WTC11 (cell line): ENCODE measurements around the gene FBXO3. TPM values are rescaled to one million over a fixed set of nuclear protein-coding genes. Genes with fewer than 3 reads are reported as not detected.

Experiments
- ATAC-seq: fragments of 200-7000 bp; cut with Tn5 transposase; 2 replicates; pipeline ENCODE4 v1.10.0; 2021; ENCODE audit warnings: mild to moderate bottlenecking, moderate library complexity
- CTCF ChIA-PET: fragments of 300-600 bp; sonication (Branson Sonifier 250); formaldehyde crosslinking; loops from one replicate; lab custom pipeline; 2021; ENCODE audit warnings: antibody characterized with exemption; lab: Charles Lee
- POLR2A ChIA-PET: fragments of 350-600 bp; sonication (Branson Sonifier 250); formaldehyde crosslinking; loops from one replicate; lab custom pipeline; 2021; ENCODE audit warnings: antibody characterized with exemption; lab: Charles Lee
- DNase-seq: peaks from one replicate; pipeline ENCODE4 v3.0.0; 2021; ENCODE audit warnings: low spot score
- H3K27ac Mint-ChIP-seq: 2 replicates; pipeline ENCODE4 v1.8.0; 2021; ENCODE audit warnings: mixed read lengths
- H3K27me3 Mint-ChIP-seq: 2 replicates; pipeline ENCODE4 v1.8.0; 2021; ENCODE audit warnings: low read depth, mild to moderate bottlenecking, moderate library complexity, mixed read lengths
- H3K36me3 Mint-ChIP-seq: 2 replicates; pipeline ENCODE4 v1.8.0; 2021; ENCODE audit warnings: mixed read lengths
- H3K4me1 Mint-ChIP-seq: 2 replicates; pipeline ENCODE4 v1.8.0; 2022; ENCODE audit warnings: mixed read lengths
- H3K4me3 Mint-ChIP-seq: 2 replicates; pipeline ENCODE4 v1.8.0; 2021; ENCODE audit warnings: mild to moderate bottlenecking, moderate library complexity, mixed read lengths
- H3K9me3 Mint-ChIP-seq: 2 replicates; pipeline ENCODE4 v1.8.0; 2021; ENCODE audit warnings: mixed read lengths
- ESRRA ChIP-seq: sonication (generic); formaldehyde crosslinking; IDR thresholded peaks from 2 replicates; pipeline ENCODE4 v1.8.1; 2022; ENCODE audit warnings: mild to moderate bottlenecking, missing genetic modification reagents, borderline replicate concordance
- GRHL2 ChIP-seq: fragments of 250-450 bp; sonication (Bioruptor Pico); IDR thresholded peaks from 2 replicates; pipeline ENCODE4 v1.8.0; 2022; ENCODE audit warnings: mild to moderate bottlenecking, moderate library complexity; ENCODE audit not compliant: insufficient replicate concordance, severe bottlenecking
- IRF2 ChIP-seq: sonication (generic); formaldehyde crosslinking; IDR thresholded peaks from 2 replicates; pipeline ENCODE4 v1.8.0; 2022; ENCODE audit warnings: low read depth, missing genetic modification reagents, borderline replicate concordance
- NR2C2 ChIP-seq: sonication (generic); formaldehyde crosslinking; IDR thresholded peaks from 2 replicates; pipeline ENCODE4 v1.8.0; 2022; ENCODE audit warnings: mild to moderate bottlenecking, missing genetic modification reagents
- RORB ChIP-seq: fragments of 250-450 bp; sonication (Bioruptor Pico); IDR thresholded peaks from 2 replicates; pipeline ENCODE4 v1.9.0; 2021; ENCODE audit warnings: mild to moderate bottlenecking
- SMAD4 ChIP-seq: sonication (generic); formaldehyde crosslinking; IDR thresholded peaks from 2 replicates; pipeline ENCODE4 v1.8.0; 2022; ENCODE audit warnings: mild to moderate bottlenecking, missing genetic modification reagents
- TCF7 ChIP-seq: sonication (generic); formaldehyde crosslinking; IDR thresholded peaks from 2 replicates; pipeline ENCODE4 v1.8.0; 2022; ENCODE audit warnings: mild to moderate bottlenecking, low read depth, missing genetic modification reagents, moderate library complexity
- ZBTB21 ChIP-seq: sonication (generic); formaldehyde crosslinking; IDR thresholded peaks from 2 replicates; pipeline ENCODE4 v1.8.1; 2023; ENCODE audit warnings: mild to moderate bottlenecking, missing genetic modification reagents, borderline replicate concordance
- ZNF317 ChIP-seq: sonication (generic); formaldehyde crosslinking; IDR thresholded peaks from 2 replicates; pipeline ENCODE4 v1.8.1; 2023; ENCODE audit warnings: low read depth, mild to moderate bottlenecking, moderate library complexity, missing genetic modification reagents, borderline replicate concordance
- total RNA-seq: library from RNA; stranded (reverse); gene quantifications from 3 replicates; pipeline ENCODE4 v1.2.3, GENCODE V29; 2021
- TF ChIP-seq, protein P1 (sequence below): sonication (generic); formaldehyde crosslinking; IDR thresholded peaks from 2 replicates; pipeline ENCODE4 v1.8.0; 2023; ENCODE audit warnings: missing genetic modification reagents, mild to moderate bottlenecking, borderline replicate concordance
- TF ChIP-seq, protein P2 (sequence below): sonication (generic); formaldehyde crosslinking; IDR thresholded peaks from 2 replicates; pipeline ENCODE4 v1.8.1; 2022; ENCODE audit warnings: mild to moderate bottlenecking, missing genetic modification reagents, moderate library complexity, borderline replicate concordance
- TF ChIP-seq, protein P3 (sequence below): sonication (generic); formaldehyde crosslinking; IDR thresholded peaks from 2 replicates; pipeline ENCODE4 v1.8.1; 2023; ENCODE audit warnings: mild to moderate bottlenecking, missing genetic modification reagents, borderline replicate concordance
- TF ChIP-seq, protein P4 (sequence below): sonication (generic); formaldehyde crosslinking; IDR thresholded peaks from 2 replicates; pipeline ENCODE4 v1.8.0; 2022; ENCODE audit warnings: mild to moderate bottlenecking, missing genetic modification reagents
- TF ChIP-seq, protein P5 (sequence below): sonication (generic); formaldehyde crosslinking; IDR thresholded peaks from 2 replicates; pipeline ENCODE4 v1.8.1; 2023; ENCODE audit warnings: mild to moderate bottlenecking, missing genetic modification reagents
- TF ChIP-seq, protein P6 (sequence below): sonication (generic); formaldehyde crosslinking; IDR thresholded peaks from 2 replicates; pipeline ENCODE4 v1.8.1; 2023; ENCODE audit warnings: mild to moderate bottlenecking, missing genetic modification reagents
- TF ChIP-seq, protein P7 (sequence below): sonication (generic); formaldehyde crosslinking; IDR thresholded peaks from 2 replicates; pipeline ENCODE4 v1.8.1; 2022; ENCODE audit warnings: low read depth, missing genetic modification reagents, borderline replicate concordance

Gene FBXO3
- total RNA-seq, 1 experiment from 2014 or later, result 14.5 TPM

DNA sequence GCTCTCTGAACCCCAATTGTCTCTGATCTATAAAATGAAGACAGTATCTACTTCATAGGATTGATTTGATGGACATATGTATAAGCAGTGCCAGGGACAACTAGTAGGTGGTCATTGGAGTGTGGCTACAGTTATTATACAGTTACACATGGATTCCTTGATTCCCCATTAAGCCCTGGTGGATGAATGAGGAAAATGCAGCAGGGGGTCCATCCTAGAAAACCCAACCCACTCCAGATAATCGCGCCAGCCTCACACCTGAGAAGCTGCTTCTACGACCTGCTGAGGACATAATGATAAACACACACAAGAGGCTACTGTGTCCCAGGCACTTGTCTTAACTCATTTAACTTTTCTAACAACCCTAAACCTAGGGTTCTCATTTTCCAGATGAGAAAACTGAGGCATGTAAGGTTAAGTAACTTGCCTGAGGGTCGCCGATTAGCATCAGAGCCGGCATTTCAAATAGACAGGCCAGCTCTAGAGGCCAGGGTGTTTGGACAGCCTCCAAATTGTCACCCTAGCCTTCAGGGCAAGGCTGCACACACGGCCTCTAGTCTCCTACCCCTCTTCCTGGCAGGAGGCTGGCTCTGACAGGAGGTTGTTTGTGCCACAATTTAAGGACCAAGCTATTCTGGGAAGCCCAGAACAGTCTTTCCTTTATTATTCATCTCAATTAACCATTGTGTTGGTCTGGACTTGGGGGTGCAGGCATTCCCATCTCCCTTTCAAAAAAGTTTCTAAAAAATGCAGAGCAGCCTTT is 69.9 kb downstream of the FBXO3 start (continued):
- TF ChIP-seq, protein P1, sequence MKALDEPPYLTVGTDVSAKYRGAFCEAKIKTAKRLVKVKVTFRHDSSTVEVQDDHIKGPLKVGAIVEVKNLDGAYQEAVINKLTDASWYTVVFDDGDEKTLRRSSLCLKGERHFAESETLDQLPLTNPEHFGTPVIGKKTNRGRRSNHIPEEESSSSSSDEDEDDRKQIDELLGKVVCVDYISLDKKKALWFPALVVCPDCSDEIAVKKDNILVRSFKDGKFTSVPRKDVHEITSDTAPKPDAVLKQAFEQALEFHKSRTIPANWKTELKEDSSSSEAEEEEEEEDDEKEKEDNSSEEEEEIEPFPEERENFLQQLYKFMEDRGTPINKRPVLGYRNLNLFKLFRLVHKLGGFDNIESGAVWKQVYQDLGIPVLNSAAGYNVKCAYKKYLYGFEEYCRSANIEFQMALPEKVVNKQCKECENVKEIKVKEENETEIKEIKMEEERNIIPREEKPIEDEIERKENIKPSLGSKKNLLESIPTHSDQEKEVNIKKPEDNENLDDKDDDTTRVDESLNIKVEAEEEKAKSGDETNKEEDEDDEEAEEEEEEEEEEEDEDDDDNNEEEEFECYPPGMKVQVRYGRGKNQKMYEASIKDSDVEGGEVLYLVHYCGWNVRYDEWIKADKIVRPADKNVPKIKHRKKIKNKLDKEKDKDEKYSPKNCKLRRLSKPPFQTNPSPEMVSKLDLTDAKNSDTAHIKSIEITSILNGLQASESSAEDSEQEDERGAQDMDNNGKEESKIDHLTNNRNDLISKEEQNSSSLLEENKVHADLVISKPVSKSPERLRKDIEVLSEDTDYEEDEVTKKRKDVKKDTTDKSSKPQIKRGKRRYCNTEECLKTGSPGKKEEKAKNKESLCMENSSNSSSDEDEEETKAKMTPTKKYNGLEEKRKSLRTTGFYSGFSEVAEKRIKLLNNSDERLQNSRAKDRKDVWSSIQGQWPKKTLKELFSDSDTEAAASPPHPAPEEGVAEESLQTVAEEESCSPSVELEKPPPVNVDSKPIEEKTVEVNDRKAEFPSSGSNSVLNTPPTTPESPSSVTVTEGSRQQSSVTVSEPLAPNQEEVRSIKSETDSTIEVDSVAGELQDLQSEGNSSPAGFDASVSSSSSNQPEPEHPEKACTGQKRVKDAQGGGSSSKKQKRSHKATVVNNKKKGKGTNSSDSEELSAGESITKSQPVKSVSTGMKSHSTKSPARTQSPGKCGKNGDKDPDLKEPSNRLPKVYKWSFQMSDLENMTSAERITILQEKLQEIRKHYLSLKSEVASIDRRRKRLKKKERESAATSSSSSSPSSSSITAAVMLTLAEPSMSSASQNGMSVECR (CRISPR knock-in tag), result no peak
- no peak for TF ChIP-seq NR2C2 (CRISPR knock-in tag)
- TF ChIP-seq, protein P2, sequence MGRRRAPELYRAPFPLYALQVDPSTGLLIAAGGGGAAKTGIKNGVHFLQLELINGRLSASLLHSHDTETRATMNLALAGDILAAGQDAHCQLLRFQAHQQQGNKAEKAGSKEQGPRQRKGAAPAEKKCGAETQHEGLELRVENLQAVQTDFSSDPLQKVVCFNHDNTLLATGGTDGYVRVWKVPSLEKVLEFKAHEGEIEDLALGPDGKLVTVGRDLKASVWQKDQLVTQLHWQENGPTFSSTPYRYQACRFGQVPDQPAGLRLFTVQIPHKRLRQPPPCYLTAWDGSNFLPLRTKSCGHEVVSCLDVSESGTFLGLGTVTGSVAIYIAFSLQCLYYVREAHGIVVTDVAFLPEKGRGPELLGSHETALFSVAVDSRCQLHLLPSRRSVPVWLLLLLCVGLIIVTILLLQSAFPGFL (CRISPR knock-in tag), result no peak

DNA sequence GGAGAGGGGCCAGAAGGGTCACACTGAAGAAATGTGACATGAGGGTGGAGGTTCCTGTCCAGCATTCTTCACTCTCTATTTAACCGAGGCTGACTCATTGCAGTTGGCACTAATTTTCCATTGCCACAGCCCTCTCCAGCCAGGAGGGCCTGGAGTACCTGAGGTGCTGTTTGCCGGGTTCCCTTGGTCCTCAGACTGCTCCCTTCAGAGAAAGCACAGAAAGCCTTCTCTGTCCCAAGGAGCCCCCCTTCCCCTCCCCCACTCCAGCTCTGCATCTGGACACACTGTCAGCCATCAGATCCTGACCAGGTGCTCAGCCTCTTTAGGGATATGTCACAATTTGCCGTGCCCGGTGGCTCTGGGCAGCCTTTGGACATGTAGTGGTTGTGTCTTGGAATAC is 70.5 kb downstream of the FBXO3 start:
- POLR2A ChIA-PET, result no interaction called here
- H3K4me3 Mint-ChIP-seq, result no peak overlapping the region
- no peak overlapping the region for H3K27ac Mint-ChIP-seq

DNA sequence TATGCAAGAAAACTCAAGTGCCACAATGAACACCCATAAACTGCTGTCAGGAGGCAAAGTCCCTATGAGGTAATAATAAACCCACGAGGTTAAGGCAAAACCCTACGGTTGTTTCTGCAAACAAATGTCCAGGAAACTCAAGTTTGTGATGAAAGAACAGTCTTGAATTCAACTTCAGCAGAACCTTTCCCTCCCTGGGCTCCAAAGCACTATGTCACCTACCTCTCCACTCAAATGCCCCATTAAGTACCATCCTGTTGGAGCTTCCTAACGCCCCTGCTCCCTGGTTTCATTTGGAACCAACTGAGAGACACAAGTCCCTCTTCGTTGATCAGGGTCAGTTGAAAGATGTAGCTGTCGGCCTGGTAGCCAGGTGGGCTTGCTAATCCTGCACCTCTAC is 71.1 kb downstream of the FBXO3 start:
- no peaks in the 10 kb centered on the region for H3K36me3 Mint-ChIP-seq
- CTCF ChIA-PET, result interaction anchor here (2.9 kb wide), 1 partner anchor 39 kb away, joined by 10 read pairs; no protein-coding TSS in a partner anchor
- POLR2A ChIA-PET, result no interaction called here
- DNase-seq (no peak), ATAC-seq (no peak)
- H3K4me3 Mint-ChIP-seq, result no peak overlapping the region
- no peaks in the 10 kb centered on the region for H3K9me3 Mint-ChIP-seq
- H3K4me1 Mint-ChIP-seq, result peaks cover 20% of the 10 kb centered on the region
- H3K27ac Mint-ChIP-seq, result no peak overlapping the region
- peaks cover 11% of the 10 kb centered on the region for H3K27me3 Mint-ChIP-seq
- no peak for TF ChIP-seq ESRRA (CRISPR knock-in tag)
- TF ChIP-seq, protein P3, sequence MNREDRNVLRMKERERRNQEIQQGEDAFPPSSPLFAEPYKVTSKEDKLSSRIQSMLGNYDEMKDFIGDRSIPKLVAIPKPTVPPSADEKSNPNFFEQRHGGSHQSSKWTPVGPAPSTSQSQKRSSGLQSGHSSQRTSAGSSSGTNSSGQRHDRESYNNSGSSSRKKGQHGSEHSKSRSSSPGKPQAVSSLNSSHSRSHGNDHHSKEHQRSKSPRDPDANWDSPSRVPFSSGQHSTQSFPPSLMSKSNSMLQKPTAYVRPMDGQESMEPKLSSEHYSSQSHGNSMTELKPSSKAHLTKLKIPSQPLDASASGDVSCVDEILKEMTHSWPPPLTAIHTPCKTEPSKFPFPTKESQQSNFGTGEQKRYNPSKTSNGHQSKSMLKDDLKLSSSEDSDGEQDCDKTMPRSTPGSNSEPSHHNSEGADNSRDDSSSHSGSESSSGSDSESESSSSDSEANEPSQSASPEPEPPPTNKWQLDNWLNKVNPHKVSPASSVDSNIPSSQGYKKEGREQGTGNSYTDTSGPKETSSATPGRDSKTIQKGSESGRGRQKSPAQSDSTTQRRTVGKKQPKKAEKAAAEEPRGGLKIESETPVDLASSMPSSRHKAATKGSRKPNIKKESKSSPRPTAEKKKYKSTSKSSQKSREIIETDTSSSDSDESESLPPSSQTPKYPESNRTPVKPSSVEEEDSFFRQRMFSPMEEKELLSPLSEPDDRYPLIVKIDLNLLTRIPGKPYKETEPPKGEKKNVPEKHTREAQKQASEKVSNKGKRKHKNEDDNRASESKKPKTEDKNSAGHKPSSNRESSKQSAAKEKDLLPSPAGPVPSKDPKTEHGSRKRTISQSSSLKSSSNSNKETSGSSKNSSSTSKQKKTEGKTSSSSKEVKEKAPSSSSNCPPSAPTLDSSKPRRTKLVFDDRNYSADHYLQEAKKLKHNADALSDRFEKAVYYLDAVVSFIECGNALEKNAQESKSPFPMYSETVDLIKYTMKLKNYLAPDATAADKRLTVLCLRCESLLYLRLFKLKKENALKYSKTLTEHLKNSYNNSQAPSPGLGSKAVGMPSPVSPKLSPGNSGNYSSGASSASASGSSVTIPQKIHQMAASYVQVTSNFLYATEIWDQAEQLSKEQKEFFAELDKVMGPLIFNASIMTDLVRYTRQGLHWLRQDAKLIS (CRISPR knock-in tag), result no peak
- no peak for TF ChIP-seq ZNF317 (CRISPR knock-in tag)
- TF ChIP-seq, protein P4, sequence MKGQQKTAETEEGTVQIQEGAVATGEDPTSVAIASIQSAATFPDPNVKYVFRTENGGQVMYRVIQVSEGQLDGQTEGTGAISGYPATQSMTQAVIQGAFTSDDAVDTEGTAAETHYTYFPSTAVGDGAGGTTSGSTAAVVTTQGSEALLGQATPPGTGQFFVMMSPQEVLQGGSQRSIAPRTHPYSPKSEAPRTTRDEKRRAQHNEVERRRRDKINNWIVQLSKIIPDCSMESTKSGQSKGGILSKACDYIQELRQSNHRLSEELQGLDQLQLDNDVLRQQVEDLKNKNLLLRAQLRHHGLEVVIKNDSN (CRISPR knock-in tag), result no peak
- TF ChIP-seq, protein P5, sequence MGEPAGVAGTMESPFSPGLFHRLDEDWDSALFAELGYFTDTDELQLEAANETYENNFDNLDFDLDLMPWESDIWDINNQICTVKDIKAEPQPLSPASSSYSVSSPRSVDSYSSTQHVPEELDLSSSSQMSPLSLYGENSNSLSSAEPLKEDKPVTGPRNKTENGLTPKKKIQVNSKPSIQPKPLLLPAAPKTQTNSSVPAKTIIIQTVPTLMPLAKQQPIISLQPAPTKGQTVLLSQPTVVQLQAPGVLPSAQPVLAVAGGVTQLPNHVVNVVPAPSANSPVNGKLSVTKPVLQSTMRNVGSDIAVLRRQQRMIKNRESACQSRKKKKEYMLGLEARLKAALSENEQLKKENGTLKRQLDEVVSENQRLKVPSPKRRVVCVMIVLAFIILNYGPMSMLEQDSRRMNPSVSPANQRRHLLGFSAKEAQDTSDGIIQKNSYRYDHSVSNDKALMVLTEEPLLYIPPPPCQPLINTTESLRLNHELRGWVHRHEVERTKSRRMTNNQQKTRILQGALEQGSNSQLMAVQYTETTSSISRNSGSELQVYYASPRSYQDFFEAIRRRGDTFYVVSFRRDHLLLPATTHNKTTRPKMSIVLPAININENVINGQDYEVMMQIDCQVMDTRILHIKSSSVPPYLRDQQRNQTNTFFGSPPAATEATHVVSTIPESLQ, result no peak
- no peak for TF ChIP-seq TCF7 (CRISPR knock-in tag)

More for the DNA sequence above, 70.5 kb downstream of the FBXO3 start:
- DNase-seq (no peak), ATAC-seq (no peak)
- Mint-ChIP-seq H3K4me1 (peaks cover 20% of the 10 kb centered on the region), H3K27me3 (peaks cover 11% of the 10 kb centered on the region), H3K36me3 (peaks cover 2% of the 10 kb centered on the region), H3K9me3 (no peaks in the 10 kb centered on the region)
- TF ChIP-seq GRHL2 (no peak), RORB (CRISPR knock-in tag) (no peak), SMAD4 (no peak), ESRRA (CRISPR knock-in tag) (no peak), IRF2 (CRISPR knock-in tag) (no peak), ZBTB21 (CRISPR knock-in tag) (no peak)
- TF ChIP-seq, protein P6, sequence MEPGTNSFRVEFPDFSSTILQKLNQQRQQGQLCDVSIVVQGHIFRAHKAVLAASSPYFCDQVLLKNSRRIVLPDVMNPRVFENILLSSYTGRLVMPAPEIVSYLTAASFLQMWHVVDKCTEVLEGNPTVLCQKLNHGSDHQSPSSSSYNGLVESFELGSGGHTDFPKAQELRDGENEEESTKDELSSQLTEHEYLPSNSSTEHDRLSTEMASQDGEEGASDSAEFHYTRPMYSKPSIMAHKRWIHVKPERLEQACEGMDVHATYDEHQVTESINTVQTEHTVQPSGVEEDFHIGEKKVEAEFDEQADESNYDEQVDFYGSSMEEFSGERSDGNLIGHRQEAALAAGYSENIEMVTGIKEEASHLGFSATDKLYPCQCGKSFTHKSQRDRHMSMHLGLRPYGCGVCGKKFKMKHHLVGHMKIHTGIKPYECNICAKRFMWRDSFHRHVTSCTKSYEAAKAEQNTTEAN, result no peak
- TF ChIP-seq, protein P7, sequence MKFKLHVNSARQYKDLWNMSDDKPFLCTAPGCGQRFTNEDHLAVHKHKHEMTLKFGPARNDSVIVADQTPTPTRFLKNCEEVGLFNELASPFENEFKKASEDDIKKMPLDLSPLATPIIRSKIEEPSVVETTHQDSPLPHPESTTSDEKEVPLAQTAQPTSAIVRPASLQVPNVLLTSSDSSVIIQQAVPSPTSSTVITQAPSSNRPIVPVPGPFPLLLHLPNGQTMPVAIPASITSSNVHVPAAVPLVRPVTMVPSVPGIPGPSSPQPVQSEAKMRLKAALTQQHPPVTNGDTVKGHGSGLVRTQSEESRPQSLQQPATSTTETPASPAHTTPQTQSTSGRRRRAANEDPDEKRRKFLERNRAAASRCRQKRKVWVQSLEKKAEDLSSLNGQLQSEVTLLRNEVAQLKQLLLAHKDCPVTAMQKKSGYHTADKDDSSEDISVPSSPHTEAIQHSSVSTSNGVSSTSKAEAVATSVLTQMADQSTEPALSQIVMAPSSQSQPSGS (CRISPR knock-in tag), result no peak
- CTCF ChIA-PET, result interaction anchor here (2.9 kb wide), 1 partner anchor 39 kb away, joined by 10 read pairs; no protein-coding TSS in a partner anchor
